Measurements from ENCODE around the gene PRDX3.

DNA sequence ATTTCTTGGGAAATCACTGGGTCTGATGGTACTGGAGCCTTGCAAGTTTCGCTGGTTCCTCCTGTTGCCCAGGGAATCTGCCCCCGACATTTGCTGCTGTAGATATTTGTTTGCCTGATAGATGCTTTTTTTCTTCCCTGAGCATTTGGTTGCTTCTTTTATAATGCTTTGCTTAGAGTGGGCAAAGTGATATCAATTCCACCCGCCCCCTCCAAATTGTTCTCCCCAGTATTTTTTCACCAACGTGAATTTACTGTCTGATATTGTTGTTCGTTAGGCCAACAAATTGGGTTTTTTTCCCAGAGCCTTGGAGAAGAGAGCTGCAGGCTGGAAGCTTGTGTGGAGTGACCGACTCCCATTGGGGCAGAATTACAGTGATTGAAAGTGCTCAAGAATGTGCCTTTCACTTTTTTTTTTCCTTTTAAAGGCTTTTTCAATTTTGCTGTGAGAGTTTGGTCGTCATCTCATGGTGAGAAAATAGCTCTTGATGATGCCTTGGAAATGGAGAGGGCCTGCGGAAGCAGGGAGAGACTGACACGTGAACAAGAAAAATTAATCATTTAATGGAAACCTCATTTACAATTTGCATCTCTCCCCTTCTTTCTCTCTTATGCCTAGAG lies 31.2 kb upstream of the PRDX3 start:
- TF ChIP-seq CTCF (IDR thresholded peaks at IDR 0.05; ENCODE audit: low read length), result no peak
- no peak for TF ChIP-seq EZH2 (IDR thresholded peaks at IDR 0.05; ENCODE audit: borderline replicate concordance, low read length)
